Natural killer cell (primary cell): ENCODE data around the gene GPR31. TPM values are rescaled to one million over a fixed set of nuclear protein-coding genes. Genes with fewer than 3 reads are reported as not detected.

Source experiments
- ATAC-seq, 3 donors: fragments of 150-1000 bp in 2 of 3; fragments of 200-7000 bp in 1 of 3; cut with Tn5 transposase; 1 replicate in 1 of 3; 2 replicates in 2 of 3; pipeline ENCODE4 v1.10.0; 2021; ENCODE audit warnings: mild to moderate bottlenecking in 2 of 3, moderate library complexity in 2 of 3
- DNase-seq, 2 donors: peaks; one replicate each; pipeline versions ENCODE4 v3.0.0 to v3.0.0-alpha.2; 2013 to 2021; ENCODE audit warnings: mixed read lengths in 1 of 2
- H3K27ac ChIP-seq: one replicate; pipeline ENCODE4 v1.5.1; 2013; ENCODE audit warnings: mild to moderate bottlenecking, low read length
- H3K27me3 ChIP-seq: one replicate; pipeline ENCODE4 v1.6.1; 2013; ENCODE audit warnings: low read length; ENCODE audit not compliant: control insufficient read depth, insufficient read depth
- H3K36me3 ChIP-seq: one replicate; pipeline ENCODE4 v1.6.1; 2013; ENCODE audit warnings: low read length; ENCODE audit not compliant: control insufficient read depth, insufficient read depth
- H3K4me1 ChIP-seq: one replicate; pipeline ENCODE4 v1.6.1; 2013; ENCODE audit warnings: low read length; ENCODE audit not compliant: control insufficient read depth, insufficient read depth
- H3K4me3 ChIP-seq: one replicate; pipeline ENCODE4 v1.5.1; 2013; ENCODE audit warnings: low read length
- H3K9me3 ChIP-seq: one replicate; pipeline ENCODE4 v1.6.1; 2013; ENCODE audit warnings: low read length; ENCODE audit not compliant: control insufficient read depth, insufficient read depth
- H3K27ac Mint-ChIP-seq, 2 donors: one replicate each; pipeline ENCODE4 v1.8.0; 2022; ENCODE audit warnings: mild to moderate bottlenecking in 2 of 2, mixed read lengths in 2 of 2, moderate library complexity in 1 of 2
- H3K27me3 Mint-ChIP-seq, 2 donors: one replicate each; pipeline ENCODE4 v1.8.0; 2022; ENCODE audit warnings: low read depth in 2 of 2, mixed read lengths in 2 of 2
- H3K36me3 Mint-ChIP-seq: one replicate; pipeline ENCODE4 v1.8.0; 2022; ENCODE audit warnings: mixed read lengths
- H3K4me1 Mint-ChIP-seq, 2 donors: one replicate each; pipeline ENCODE4 v1.8.0; 2022; ENCODE audit warnings: mixed read lengths in 2 of 2
- H3K4me3 Mint-ChIP-seq: one replicate; pipeline ENCODE4 v1.8.0; 2022; ENCODE audit warnings: mild to moderate bottlenecking, moderate library complexity, mixed read lengths
- H3K9me3 Mint-ChIP-seq, 2 donors: one replicate each; pipeline ENCODE4 v1.8.0; 2022; ENCODE audit warnings: mixed read lengths in 2 of 2
- WGBS: methylation state at CpG from one replicate; pipeline ENCODE4 v1.1.7; 2013; ENCODE audit warnings: missing lambda C conversion rate; ENCODE audit not compliant: insufficient coverage; 5-methylcytosine and 5-hydroxymethylcytosine counted together
- intact Hi-C: fragments of 100-400 bp; cut with micrococcal nuclease; formaldehyde crosslinking; loops from one replicate; pipeline ENCODE4 v1.14.2; 2022
- total RNA-seq, 4 donors: library from RNA; stranded (reverse); fragments of 120-200 nt in 1 of 4; gene quantifications; one replicate each; pipeline versions ENCODE4 v1.2.3 to v1.2.4, GENCODE V29; 2013 to 2022
- TF ChIP-seq, protein P1 (sequence below): fragments of 200-600 bp; IDR thresholded peaks from one replicate; pipeline ENCODE4 v1.8.0; 2022; ENCODE audit warnings: antibody characterized with exemption

The GPR31 gene
- total RNA-seq, 3 donors from 2014 or later (not counting 1 experiment from before 2014, with no cell fraction given), result 0.24 TPM; not detected in 2

DNA sequence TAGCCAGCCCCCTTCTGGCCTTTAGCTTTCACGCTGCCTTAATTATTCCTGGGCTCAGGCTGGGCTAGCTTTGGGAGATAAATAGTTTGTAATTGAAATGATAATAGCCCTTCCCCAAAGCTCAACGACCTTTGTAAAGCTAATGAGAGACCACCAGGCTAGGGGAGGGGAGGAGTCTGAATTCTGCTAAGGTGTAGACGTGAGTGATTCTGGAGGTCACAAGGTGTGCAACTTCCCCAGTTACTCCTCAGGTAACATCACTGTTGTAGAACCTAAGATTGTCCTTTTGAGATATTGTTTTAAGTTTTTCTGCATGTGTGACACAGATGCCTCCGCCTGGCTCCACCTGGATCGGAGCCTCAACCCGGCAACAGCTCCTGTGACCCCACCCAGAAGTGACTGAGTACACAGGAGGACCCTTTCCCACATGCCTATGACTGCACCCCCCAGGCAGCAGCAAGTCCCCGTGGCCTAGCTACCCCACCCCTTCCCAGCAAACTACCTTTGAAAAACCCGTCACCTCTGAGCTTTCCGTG lies 5.8 kb upstream of the GPR31 start:
- DNase-seq (no peak), ATAC-seq (no peak)
- H3K27me3 Mint-ChIP-seq, result peaks cover 6 to 42% of the 10 kb centered on the region in 2 donors
- Histone ChIP-seq H3K9me3 (no peaks in the 10 kb centered on the region), H3K27me3 (no peaks in the 10 kb centered on the region), H3K36me3 (no peaks in the 10 kb centered on the region), H3K27ac (no peak overlapping the region), H3K4me1 (no peaks in the 10 kb centered on the region), H3K4me3 (no peak overlapping the region)
- 93% methylated on average over 9 of the region's 9 CpGs for WGBS
- no peak overlapping the region for H3K27ac Mint-ChIP-seq
- H3K9me3 Mint-ChIP-seq, result no peaks in the 10 kb centered on the region
- intact Hi-C loops, result no loop called here
- no peaks in the 10 kb centered on the region for H3K4me1 Mint-ChIP-seq
- H3K4me3 Mint-ChIP-seq, result no peak overlapping the region
- TF ChIP-seq, protein P1, sequence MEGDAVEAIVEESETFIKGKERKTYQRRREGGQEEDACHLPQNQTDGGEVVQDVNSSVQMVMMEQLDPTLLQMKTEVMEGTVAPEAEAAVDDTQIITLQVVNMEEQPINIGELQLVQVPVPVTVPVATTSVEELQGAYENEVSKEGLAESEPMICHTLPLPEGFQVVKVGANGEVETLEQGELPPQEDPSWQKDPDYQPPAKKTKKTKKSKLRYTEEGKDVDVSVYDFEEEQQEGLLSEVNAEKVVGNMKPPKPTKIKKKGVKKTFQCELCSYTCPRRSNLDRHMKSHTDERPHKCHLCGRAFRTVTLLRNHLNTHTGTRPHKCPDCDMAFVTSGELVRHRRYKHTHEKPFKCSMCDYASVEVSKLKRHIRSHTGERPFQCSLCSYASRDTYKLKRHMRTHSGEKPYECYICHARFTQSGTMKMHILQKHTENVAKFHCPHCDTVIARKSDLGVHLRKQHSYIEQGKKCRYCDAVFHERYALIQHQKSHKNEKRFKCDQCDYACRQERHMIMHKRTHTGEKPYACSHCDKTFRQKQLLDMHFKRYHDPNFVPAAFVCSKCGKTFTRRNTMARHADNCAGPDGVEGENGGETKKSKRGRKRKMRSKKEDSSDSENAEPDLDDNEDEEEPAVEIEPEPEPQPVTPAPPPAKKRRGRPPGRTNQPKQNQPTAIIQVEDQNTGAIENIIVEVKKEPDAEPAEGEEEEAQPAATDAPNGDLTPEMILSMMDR, result no peak
- H3K36me3 Mint-ChIP-seq, result no peaks in the 10 kb centered on the region

DNA sequence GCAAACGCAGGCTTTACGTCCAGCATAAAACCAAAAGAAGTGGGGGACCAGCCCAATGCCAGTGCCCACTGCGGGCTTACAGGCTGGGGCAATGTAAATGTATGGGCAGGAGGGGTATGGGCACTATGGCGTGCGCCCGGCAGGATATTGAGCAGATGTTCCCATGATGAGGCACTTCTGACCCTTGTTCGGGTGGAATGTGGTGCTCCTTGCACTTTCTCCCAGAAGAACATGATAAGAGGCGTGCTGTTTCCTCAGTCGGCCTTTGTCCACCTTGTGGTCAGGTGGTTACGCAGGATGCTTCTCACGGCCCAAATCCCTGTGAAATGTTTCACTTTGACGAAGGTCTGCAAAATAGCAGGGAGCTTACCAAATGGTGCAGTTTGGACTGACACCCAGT lies 4.8 kb upstream of the GPR31 start:
- no peak for ATAC-seq
- H3K4me3 ChIP-seq, result no peak overlapping the region
- no peaks in the 10 kb centered on the region for H3K36me3 Mint-ChIP-seq
- 92% methylated on average over 12 of the region's 12 CpGs for WGBS
- no peaks in the 10 kb centered on the region for H3K27me3 ChIP-seq
- H3K27ac Mint-ChIP-seq, result no peak overlapping the region
- H3K4me1 Mint-ChIP-seq, result no peaks in the 10 kb centered on the region
- H3K9me3 ChIP-seq, result no peaks in the 10 kb centered on the region
- no peak overlapping the region for H3K4me3 Mint-ChIP-seq
- H3K9me3 Mint-ChIP-seq, result no peaks in the 10 kb centered on the region
- DNase-seq, result no peak
- H3K27me3 Mint-ChIP-seq, result peaks cover 6 to 42% of the 10 kb centered on the region in 2 donors
- no peaks in the 10 kb centered on the region for H3K36me3 ChIP-seq
- no peak overlapping the region for H3K27ac ChIP-seq
- H3K4me1 ChIP-seq, result peaks cover under 1% of the 10 kb centered on the region
- TF ChIP-seq, protein P1, result no peak
- intact Hi-C loops, result no loop called here

GRCh38 chr6:167161851-167162467 lies 4.2 kb upstream of the GPR31 start:
- DNase-seq, result no peak
- Histone ChIP-seq H3K36me3 (no peaks in the 10 kb centered on the region), H3K27me3 (no peaks in the 10 kb centered on the region), H3K4me1 (peaks cover 4% of the 10 kb centered on the region), H3K9me3 (no peaks in the 10 kb centered on the region), H3K27ac (no peak overlapping the region), H3K4me3 (no peak overlapping the region)
- no peak overlapping the region for H3K4me3 Mint-ChIP-seq
- intact Hi-C loops, result no loop called here
- no peaks in the 10 kb centered on the region for H3K4me1 Mint-ChIP-seq
- 97% methylated on average over 5 of the region's 5 CpGs for WGBS
- H3K9me3 Mint-ChIP-seq, result no peaks in the 10 kb centered on the region
- H3K27ac Mint-ChIP-seq, result no peak overlapping the region
- TF ChIP-seq, protein P1, result no peak
- H3K27me3 Mint-ChIP-seq, result peaks cover 6 to 40% of the 10 kb centered on the region in 2 donors
- no peak for ATAC-seq
- no peaks in the 10 kb centered on the region for H3K36me3 Mint-ChIP-seq

DNA sequence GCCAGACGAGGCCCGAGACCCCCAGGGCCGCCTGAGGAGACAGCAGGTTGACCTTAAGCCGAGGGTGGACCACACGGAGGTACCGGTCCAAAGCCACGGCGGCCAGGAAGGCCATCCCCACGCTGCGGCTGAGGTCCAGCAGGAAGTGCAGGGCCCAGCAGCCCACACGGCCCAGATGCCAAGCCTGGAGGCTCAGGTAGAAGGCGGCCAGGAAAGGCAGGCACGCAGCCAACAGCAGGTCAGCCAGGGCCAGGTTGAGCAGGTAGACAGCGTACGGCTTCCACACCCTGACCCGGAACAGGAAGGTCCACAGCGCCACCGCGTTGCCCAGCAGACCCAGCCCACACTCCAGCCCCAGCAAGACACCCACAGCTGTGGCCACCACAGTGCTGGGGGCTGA lies 366 bp downstream of the GPR31 start:
- intact Hi-C loops, result no loop called here
- no peaks in the 10 kb centered on the region for H3K27me3 ChIP-seq
- H3K9me3 ChIP-seq, result no peaks in the 10 kb centered on the region
- ATAC-seq, result no peak
- peaks cover 8% of the 10 kb centered on the region for H3K4me1 ChIP-seq
- H3K36me3 Mint-ChIP-seq, result no peaks in the 10 kb centered on the region
- no peaks in the 10 kb centered on the region for H3K9me3 Mint-ChIP-seq
- no peaks in the 10 kb centered on the region for H3K4me1 Mint-ChIP-seq
- no peaks in the 10 kb centered on the region for H3K36me3 ChIP-seq
- no peak for DNase-seq
- no peak overlapping the region for H3K4me3 Mint-ChIP-seq
- TF ChIP-seq, protein P1, result no peak
- H3K27me3 Mint-ChIP-seq, result peaks cover 0 to 26% of the 10 kb centered on the region in 2 donors
- 95% methylated on average over 19 of the region's 19 CpGs for WGBS
- no peak overlapping the region for H3K27ac ChIP-seq
- no peak overlapping the region for H3K4me3 ChIP-seq
- no peak overlapping the region for H3K27ac Mint-ChIP-seq
